Stimulated activated CD4-positive, alpha-beta T cell treated with anti-CD3 and anti-CD28 coated beads, Interleukin-12 subunit alpha, Interleukin-12 subunit beta, amount 100 ng/mL, for 24 hours (primary cell): ENCODE measurements around the gene TMEM213.
"Not testable (repeated sequence)": the region's sequence is repeated elsewhere in the genome, so short reads cannot be mapped to it uniquely, and the experiment has no call there.

Experiments used
- DNase-seq, 2 experiments: peaks; one replicate each; pipeline ENCODE4 v3.0.0-alpha.2; 2020; ENCODE audit warnings: low read depth in 2 of 2

Gene TMEM213

DNA sequence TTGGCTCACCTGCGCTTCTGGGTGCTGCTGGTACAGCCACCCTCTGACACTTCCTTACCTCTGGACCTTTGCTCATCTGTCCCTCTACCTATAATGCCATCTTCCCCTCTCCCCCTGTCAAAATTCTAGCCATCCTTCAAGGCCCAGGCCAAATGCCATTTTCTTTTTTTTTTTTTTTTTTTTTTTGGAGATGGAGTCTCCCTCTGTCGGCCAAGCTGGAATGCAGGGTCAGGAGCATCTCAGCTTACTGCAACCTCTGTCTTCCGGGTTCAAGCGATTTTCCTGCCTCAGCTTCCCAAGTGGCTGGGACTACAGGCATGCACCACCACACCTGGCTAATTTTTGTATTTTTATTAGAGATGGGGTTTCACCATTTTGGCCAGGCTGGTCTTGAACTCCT is 748 bp upstream of the TMEM213 start:
- not testable (repeated sequence) for DNase-seq

DNA sequence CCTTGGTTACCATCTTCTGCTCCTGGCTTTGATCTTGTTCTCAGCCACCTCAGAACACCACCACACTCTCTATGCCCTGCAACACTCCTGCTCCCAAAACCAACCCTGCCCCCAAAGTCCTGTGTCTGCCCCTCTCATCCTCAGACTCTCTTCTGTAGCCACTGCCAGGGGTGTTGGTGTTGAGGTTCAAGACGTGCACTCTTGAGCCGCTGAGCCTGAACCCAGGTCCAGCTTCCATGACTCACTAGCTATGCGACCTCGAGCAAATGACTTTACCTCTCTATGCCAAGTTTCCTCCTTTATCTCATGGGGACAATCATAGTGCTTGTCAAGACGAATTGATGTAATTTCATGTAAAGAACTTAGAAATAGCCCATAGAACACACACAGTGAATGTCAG is 1.0 kb downstream of the TMEM213 start:
- no peak for DNase-seq

DNA sequence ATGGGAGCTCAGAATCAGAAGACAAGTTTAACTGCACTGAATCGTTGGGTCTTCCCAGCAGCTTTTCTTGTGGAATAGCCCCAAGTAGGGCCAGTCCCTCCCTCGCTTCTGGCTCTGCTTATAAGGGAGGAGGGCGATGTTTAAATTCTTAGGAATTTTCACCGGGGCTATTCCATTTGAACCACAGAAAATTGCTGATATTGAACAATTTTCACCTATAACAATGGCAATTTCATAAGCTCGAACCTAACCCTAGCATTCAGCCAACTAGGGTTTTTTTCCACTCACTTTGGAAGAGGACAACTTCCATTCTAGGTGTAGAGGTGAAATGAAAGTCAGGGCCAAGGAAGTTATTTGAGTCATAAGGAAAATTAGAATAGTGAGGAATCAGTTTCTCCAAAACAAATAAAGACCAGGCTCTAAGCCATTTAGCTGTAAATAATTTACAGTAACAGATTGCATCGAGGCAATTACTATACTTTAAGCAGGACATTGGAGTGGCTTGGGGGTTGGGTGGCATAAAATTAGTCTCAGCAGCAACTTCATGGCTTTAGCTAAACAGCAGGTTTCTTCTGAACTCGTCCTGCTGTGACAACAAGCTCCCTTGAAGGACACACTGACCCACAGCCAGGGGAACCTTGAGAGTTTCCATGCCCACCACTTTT is 1.7 kb downstream of the TMEM213 start:
- DNase-seq = no peak

- no peak for DNase-seq
These were observed 3.5 kb downstream of the TMEM213 start for GRCh38 chr7:138801256-138801655.

GRCh38 chr7:138802706-138803105 is 4.9 kb downstream of the TMEM213 start:
- no peak for DNase-seq

DNA sequence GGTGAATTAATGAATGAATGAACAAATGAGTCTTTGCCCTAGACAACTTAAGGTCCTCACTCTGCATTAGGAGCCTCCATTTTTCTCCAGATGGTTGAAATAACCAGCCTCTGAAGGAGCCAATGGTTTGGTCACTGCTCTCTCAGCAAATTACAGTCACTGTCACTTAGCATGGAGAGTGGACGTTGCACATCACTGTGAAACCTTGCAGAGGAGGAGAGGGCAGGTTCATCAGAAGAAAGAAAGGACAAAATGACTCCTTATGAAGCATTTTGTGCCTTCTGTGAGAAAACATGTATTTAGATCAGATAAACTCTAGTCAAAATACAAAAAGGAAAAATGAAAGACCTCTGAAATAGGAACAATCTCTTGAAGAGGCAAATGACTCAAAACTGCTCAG is 6.8 kb downstream of the TMEM213 start:
- no peak for DNase-seq

GRCh38 chr7:138809346-138809745 is 11.6 kb downstream of the TMEM213 start:
- DNase-seq = no peak

GRCh38 chr7:138811327-138811726 is 13.5 kb downstream of the TMEM213 start:
- DNase-seq = not testable (repeated sequence)

DNA sequence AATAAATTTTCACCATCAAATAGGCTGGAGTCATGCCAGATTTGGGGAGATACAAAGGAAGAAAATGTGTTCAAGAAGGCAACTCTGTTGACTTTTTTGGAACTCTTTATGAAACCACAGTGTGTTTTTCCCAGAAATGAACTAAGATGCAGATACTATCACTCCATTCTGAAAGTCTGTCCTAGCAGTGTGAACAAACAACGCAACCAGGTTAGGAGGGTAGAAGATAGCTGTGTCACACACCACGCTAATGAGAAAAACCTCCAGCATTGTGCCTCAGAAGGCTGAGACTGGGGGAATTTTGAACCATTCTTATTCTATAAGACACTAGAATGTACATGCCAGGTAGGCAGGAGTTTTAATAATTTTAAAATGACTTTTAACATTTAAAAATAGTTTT is 16.2 kb downstream of the TMEM213 start:
- no peak for DNase-seq

DNA sequence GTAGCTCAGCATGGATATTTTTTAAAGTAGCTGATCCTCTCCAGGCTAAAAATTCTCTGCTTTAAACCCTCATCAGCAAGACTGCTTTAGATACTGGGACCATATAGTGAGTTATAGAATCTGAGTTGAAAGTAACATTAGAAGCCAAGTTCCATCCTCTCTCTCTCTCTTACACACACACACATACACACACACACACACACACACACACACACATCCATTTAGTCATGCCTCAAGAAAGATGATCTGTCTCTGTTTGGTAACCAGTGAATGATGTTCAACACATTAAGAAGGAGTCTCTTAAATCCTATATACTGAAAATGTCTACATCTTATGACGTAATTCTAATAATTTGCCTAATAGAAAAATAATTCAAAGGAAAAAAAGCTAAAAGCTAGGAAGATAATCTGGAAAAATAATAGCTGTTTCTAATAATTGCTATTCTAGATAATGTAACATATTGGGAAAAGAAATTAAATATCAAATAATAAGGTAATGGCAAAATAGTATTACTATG is 17.1 kb downstream of the TMEM213 start:
- DNase-seq = no peak

- DNase-seq = no peak
These were observed 18.9 kb downstream of the TMEM213 start for GRCh38 chr7:138816650-138817049.

GRCh38 chr7:138819625-138820024 is 21.8 kb downstream of the TMEM213 start:
- no peak for DNase-seq

DNA sequence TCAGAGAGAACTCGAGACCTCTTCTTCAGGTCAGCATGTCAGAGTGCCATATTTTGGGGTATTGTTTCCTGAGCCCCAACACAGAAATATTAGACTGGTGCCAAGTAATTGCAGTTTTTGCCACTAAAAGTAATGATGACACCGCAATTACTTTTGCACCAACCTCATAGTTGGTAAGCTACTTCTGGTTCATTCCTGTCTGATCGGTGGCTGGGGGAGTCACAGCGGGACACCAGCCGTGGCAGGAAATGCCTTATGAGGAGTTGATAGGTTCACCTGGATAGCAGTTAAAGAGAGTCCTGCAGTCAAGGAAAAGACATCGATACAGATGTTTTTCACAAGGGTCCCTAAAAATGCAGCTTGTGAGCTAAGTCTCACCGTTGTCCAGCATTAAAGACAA is 24.1 kb downstream of the TMEM213 start:
- no peak for DNase-seq

- DNase-seq = no peak
These were observed 25.2 kb downstream of the TMEM213 start for GRCh38 chr7:138822867-138823535.

DNA sequence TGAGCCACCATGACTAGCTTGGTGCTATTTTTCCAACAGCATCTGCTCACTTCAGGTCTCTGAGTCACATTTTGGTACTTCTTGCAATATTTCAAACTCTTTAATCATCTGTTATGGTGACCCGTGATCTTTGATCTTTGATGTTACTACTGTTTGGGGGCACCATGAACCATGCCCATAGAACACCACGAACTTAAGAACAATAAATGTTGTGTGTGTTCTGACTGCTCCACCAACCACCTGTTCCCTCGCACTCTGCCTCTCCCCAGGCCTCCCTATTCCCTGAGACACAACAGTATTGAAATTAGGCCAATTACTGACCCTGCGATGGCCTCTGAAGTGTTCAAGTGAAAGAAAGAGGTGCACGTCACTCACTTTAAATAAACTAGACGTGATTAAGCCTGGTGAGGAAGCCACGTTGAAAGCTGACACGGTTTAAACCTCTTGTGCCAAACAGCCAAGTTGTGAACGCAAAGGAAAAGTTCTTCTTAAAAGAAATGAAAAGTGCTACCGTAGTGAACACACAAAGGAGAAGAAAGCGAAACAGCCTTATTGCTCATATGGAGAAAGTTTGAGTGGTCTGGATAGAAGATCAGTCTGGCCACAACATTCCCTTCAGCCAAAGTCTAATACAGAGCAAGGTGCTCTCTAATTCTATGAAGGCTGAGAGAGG is 27.4 kb downstream of the TMEM213 start:
- DNase-seq = no peak

DNA sequence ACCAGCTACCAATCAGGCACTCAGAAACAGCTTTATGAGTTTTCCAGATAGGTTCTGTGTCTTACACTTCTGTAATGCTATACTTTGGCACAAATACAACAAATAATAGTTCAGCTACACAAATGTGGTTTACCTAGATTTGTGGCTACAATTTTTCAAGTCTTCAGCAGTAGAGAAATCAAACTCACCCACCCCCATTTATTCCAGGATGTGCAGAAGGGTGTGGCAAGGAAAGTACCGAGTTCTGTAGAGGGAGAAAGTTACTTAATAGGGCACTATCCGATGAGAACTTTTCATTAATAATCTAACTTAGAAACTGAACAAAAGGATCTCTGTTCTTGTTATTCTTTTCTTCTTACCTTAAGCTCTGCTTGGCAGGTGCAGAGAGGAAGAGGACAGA is 30.5 kb downstream of the TMEM213 start:
- DNase-seq = no peak

DNA sequence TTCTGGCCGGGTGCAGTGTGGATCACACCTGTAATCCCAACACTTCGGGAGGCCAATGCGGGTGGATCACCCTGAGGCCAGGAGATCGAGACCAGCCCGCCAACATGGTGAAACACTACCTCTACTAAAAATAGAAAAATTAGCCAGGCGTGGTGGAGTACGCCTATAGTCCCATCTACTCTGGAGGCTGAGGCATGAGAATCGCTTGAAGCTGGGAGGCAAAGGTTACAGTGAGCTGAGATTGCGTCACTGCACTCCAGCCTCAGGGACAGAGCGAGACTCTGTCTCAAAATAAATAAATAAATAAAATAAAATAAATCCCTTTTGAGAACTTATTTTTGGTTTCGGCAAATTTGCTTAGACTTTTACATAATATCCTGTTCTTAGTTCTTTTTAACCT is 31.5 kb downstream of the TMEM213 start:
- DNase-seq = no peak

GRCh38 chr7:138832966-138833365 is 35.2 kb downstream of the TMEM213 start:
- DNase-seq = no peak

DNA sequence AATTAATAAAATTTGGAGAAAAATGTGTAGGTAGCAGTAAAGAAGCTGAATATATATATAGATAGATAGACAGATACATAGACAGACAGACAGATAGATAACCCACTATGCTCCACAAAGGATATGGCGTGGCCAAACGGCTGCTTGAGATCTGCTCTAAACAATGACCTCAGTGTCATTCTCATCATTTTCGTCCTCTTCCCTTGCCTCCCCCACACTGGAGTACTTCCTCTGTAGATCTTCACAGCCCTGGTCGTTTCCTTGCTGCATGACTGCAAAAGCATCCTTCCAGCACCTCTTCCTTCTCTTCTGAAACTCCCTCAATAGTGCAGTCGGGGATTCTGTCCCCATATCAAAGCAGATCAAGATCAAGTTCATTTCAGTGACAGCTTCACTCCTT is 35.8 kb downstream of the TMEM213 start:
- DNase-seq = no peak

DNA sequence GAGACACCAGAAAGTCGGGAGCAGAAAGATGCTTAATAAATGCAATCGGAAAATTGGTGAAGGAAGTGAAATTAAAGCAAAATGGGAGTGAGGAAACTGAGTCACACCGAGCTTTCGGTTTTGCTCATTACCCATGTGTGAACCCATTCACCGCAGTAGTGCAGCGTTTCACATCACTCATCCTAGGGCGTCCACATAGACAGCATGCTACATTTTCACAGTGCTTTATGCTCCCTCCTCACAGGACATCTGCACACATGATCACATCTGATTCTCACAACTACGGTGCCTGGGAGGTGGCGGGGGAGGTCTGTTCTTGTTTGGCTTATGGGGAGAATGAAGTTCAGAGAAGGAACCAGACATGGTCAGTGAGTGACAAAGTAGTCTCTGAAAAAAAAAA is 36.8 kb downstream of the TMEM213 start:
- peak in 1 of 2 experiments; percentile 2 for DNase-seq

- DNase-seq = no peak
These were observed 37.3 kb downstream of the TMEM213 start for GRCh38 chr7:138835087-138835486.

DNA sequence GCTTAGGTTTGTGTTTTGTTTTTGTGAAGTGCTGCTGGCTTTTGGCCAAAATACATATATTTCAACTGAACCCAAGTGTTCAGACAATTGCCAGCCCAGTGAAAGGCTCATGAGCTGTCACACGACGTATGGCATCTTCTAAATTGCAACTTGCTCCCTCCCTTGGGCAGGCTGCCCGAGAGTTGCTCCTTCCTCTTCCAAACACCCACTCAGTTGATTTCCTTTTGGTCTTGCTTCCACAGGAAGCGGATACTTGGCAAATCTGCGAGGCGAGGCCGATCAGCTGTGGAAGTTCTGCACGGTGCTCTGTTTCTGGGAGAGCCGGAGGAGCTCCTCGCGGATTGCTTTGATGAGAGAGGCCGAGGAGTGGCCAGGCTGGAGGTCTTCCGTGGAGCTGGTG is 39.8 kb downstream of the TMEM213 start:
- DNase-seq = no peak

DNA sequence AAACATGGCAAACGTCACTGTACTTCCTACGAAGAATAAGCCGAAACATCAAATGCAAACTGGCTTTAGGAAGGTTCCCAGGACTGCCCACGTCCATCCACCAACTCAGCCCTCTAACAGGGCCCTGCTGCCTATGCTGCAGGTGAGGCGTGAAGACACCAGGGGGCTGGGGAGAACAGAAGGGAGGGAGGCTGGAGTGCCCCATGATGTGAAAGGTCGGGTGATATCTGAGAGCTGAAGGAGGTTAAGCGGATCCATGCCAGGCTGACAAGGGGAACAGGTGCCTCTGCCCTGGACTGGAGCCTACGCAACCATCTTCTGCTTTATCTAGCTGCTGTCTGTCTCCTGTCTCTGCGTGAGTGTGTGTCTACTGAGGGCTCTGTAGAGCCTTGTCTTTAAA is 40.4 kb downstream of the TMEM213 start:
- DNase-seq = no peak
